Activated naive CD4-positive, alpha-beta T cell treated with anti-CD3 and anti-CD28 coated beads, Interleukin-2, amount 50 U/mL, for 72 hours (primary cell): ENCODE results near the gene MRGPRD. TPM values are rescaled to one million over a fixed set of nuclear protein-coding genes. Genes with fewer than 3 reads are reported as not detected.
A peak's percentile ranks its signal among the peaks of the same experiment; 100 is the strongest.
"Not testable (repeated sequence)": the region's sequence is repeated elsewhere in the genome, so short reads cannot be mapped to it uniquely, and the experiment has no call there.

Experiments used
- ATAC-seq, 2 donors: fragments of 150-1000 bp; cut with Tn5 transposase; 2 replicates each; pipeline ENCODE4 v1.10.0; 2021; ENCODE audit warnings: mild to moderate bottlenecking in 2 of 2, moderate library complexity in 2 of 2
- DNase-seq, 2 donors: peaks; one replicate each; pipeline ENCODE4 v3.0.0; 2021 to 2022; ENCODE audit warnings: low spot score in 2 of 2
- H3K27ac Mint-ChIP-seq, 2 donors: one replicate each; pipeline ENCODE4 v1.8.0; 2022; ENCODE audit warnings: mild to moderate bottlenecking in 2 of 2, mixed read lengths in 2 of 2
- H3K36me3 Mint-ChIP-seq, 2 donors: one replicate each; pipeline ENCODE4 v1.8.0; 2022; ENCODE audit warnings: mixed read lengths in 2 of 2
- H3K9me3 Mint-ChIP-seq, 2 donors: one replicate each; pipeline ENCODE4 v1.8.0; 2022; ENCODE audit warnings: mixed read lengths in 2 of 2
- total RNA-seq, 2 donors: library from RNA; stranded (reverse); gene quantifications; one replicate each; pipeline ENCODE4 v1.2.3, GENCODE V29; 2022

MRGPRD gene
- total RNA-seq, 2 donors from 2014 or later = not detected

DNA sequence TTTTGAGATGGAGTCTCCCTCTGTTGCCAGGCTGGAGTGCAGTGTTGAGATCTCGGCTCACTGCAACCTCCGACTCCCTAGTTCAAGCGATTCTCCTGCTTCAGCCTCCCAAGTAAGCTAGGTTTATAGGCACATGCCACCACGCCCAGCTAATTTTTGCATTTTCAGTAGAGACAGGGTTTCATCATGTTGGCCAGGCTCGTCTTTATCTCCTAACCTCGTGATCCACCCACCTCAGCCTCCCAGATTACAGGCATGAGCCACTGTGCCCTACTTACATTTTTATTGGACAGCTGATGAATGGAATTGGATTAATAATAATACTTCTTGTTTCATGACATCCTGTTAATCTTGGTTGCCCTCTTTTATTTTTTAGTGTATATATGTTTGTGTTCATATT lies 3.0 kb upstream of the MRGPRD start:
- no peak for ATAC-seq
- DNase-seq = no peak
- Mint-ChIP-seq H3K27ac (no peak overlapping the region), H3K36me3 (peaks cover 0 to 14% of the 10 kb centered on the region in 2 donors), H3K9me3 (peaks cover 4 to 6% of the 10 kb centered on the region in 2 donors)

DNA sequence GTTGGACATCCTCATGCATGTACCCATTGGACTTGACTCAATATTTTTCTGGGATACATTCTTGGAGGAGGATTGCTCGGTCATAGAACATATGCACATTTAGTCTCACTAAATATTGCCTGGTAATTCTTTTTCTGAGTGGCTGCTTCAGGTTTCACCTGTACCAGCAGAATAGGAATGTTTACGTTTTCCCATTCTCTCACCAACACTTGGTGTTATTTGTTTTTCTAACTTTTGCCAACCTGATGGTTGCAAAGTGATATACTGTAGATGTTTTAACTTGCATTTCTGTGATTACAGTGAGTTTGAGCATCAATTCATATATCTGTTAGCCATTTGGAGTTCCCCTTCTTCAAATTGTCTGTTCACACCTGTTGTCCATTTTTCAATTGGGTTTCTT lies 1.3 kb upstream of the MRGPRD start:
- no peak for ATAC-seq
- Mint-ChIP-seq H3K9me3 (peaks cover 4 to 6% of the 10 kb centered on the region in 2 donors), H3K36me3 (peaks cover 0 to 9% of the 10 kb centered on the region in 2 donors), H3K27ac (no peak overlapping the region)
- DNase-seq = no peak

DNA sequence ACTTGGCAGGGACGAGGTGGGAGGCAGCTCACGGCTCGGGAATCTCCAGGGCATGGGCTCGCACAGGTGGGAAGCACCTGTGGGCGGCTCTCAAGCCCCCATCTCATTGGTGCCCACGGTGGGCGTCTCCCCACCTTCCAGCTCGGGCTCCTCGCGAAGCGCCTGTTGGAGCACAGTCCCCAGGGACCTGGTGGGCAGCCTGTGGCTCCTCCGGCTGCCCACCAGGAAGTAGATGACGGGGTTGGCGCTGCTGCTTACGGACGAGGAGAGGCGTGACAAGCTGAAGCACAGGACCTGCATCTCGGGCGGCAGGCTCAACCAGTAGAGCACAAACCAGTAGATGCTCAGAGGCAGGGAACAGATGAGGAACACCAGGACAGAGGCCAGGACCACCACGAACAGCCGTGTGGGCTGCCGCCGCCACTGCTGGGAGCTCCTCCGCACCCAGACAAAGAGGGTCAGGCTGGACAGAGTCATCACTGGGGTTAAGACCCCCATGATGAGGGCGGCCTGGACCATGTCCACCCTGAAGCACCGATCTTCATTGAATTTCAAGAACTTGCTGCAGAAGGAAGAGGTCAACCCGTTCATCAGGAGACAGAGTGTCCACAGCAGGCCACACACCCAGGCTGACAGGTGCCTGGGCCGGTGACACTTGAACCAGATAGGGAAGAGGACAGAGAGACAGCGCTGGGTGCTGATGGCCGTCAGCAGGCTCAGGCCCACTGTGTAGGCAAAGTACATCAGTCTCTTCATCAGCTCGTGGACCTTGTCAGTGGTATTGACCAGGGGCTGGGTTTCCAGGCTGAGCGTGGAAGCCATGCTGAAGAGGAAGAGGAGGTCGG lies 633 bp downstream of the MRGPRD start:
- ATAC-seq (no peak), DNase-seq (peak in 1 of 2 donors; percentile 40)

GRCh38 chr11:68978931-68979594 lies 1.7 kb downstream of the MRGPRD start:
- DNase-seq (peak in 1 of 2 donors; percentile 50), ATAC-seq (no peak)
- H3K9me3 Mint-ChIP-seq = peaks cover 0 to 4% of the 10 kb centered on the region in 2 donors
- H3K27ac Mint-ChIP-seq = peak overlapping the region in 1 of 2 donors; percentile 46
- H3K36me3 Mint-ChIP-seq = no peaks in the 10 kb centered on the region

More for the DNA sequence above, 633 bp downstream of the MRGPRD start:
- no peaks in the 10 kb centered on the region for H3K9me3 Mint-ChIP-seq
- peak overlapping the region in 1 of 2 donors; percentile 50 for H3K27ac Mint-ChIP-seq
- no peaks in the 10 kb centered on the region for H3K36me3 Mint-ChIP-seq

DNA sequence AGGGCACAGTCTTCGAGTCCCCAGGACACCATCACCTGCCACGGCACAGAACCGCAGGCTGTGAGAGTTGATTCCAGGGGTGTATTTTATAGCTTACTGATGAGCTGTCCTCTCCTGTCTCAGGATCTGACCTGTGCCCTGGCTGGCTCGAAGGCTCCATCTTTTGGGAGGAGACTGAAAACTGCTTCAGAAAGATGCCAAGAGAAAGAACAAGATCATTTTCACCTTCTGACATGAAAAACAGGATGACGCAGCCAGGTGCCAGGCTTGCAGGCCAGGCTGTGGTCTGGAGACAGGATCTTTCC lies 2.2 kb downstream of the MRGPRD start:
- Mint-ChIP-seq H3K36me3 (no peaks in the 10 kb centered on the region), H3K9me3 (peaks cover 0 to 4% of the 10 kb centered on the region in 2 donors), H3K27ac (no peak overlapping the region)
- ATAC-seq (no peak), DNase-seq (peak in 1 of 2 donors; percentile 16)

- Mint-ChIP-seq H3K27ac (peak overlapping the region in 1 of 2 donors; percentile 29), H3K36me3 (no peaks in the 10 kb centered on the region), H3K9me3 (peaks cover 0 to 4% of the 10 kb centered on the region in 2 donors)
- DNase-seq (no peak), ATAC-seq (no peak)
Measured at GRCh38 chr11:68977781-68978625, 2.8 kb downstream of the MRGPRD start.

DNA sequence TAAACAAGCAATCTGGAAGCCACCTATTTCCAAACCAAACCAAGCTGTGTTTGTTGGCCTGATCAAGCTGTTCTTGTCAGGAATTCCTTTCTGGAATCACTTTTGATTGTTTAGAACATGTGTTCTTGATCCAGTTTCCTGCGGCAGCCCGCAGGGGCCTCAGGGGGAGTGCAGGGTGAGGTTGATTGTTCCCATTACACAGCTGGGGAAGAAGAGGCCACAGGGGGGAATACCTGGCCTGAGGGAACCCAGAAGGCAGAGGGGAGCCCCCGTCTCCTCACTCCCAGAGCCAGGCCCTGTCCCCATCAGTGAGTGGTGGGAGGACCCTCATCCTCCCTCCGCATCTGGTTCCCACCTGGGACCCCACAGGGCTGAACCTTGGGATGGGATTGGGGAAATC lies 4.2 kb downstream of the MRGPRD start:
- Mint-ChIP-seq H3K27ac (no peak overlapping the region), H3K9me3 (peaks cover 0 to 4% of the 10 kb centered on the region in 2 donors), H3K36me3 (no peaks in the 10 kb centered on the region)
- ATAC-seq (no peak), DNase-seq (peak in 1 of 2 donors; percentile 33)

DNA sequence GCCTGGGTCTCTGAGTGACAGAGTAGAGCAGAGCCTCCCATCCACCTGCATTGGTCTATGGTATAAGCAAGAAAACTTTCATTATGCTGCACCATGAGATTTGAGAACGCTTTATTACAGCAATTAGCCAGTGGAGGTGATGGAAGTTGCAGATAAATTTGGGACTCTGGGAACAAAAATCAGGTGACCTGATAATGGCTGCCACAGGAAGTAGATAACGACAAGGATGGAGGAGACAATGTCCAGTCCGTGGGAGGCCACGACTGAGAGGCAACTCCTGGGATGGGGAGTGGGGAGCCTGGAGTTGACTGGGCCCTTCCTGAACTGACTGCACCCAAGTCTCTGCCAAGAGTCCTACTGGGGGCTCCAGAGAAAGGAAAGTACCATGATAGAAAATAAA lies 4.7 kb downstream of the MRGPRD start:
- ATAC-seq = no peak
- Mint-ChIP-seq H3K27ac (no peak overlapping the region), H3K36me3 (no peaks in the 10 kb centered on the region), H3K9me3 (peaks cover 0 to 4% of the 10 kb centered on the region in 2 donors)
- DNase-seq = no peak

DNA sequence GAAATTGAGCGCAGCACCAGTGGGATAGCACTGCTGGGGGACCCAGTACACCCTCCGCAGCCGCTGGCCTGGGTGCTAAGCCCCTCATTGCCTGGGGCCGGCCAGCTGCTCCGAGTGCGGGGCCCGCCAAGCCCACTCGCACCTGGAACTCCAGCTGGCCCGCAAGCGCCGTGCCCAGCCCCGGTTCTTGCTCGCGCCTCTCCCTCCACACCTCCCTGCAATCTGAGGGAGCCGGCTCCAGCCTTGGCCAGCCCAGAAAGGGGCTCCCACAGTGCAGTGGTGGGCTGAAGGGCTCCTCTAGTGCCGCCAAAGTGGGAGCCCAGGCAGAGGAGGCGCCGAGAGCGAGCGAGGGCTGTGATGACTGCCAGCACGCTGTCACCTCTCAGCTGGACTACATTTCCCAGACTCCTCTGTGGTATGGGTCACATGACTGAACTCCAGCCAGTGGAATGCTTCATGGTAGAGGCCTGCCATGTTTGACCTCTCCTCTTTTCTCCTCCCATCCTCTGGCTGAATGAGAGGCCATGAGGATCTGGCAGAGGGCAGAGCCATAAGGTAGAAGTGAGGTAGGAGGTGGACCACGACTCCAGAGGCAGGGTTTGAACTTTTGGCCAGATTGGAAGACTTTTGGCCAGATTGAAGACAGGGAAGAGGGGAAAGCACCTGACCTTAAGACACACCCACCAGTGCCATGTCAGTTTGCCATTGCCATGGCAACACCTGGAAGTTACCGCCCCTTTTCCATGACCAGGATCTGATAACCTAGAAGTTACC lies 6.2 kb downstream of the MRGPRD start:
- DNase-seq = peak in 1 of 2 donors; percentile 49
- ATAC-seq = peak; percentile 74 to 96
- peak overlapping the region in 1 of 2 donors; percentile 87 for H3K27ac Mint-ChIP-seq
- no peaks in the 10 kb centered on the region for H3K36me3 Mint-ChIP-seq
- H3K9me3 Mint-ChIP-seq = peaks cover 0 to 4% of the 10 kb centered on the region in 2 donors

GRCh38 chr11:68973706-68974105 lies 7.1 kb downstream of the MRGPRD start:
- ATAC-seq, H3K9me3 Mint-ChIP-seq, H3K36me3 Mint-ChIP-seq, DNase-seq, H3K27ac Mint-ChIP-seq: not testable (repeated sequence)

DNA sequence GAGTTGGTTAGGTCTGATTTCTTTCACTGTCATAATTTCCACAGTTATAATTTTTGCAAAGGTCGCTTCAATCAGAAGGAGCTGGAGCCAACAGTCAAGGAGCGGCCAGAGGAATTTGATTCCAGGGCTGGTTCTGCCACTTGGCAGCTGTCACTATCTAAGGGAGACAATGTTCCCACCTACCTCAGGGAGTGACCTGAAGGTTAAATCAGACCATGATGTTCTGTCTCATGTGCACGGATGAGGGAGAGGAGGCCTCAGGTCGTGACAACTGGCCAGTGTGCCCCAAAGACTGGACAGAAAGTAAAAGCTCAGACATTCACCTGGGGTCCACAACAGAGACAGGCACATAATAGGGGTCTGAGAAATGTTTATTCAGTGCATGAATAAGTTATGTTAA lies 7.6 kb downstream of the MRGPRD start:
- ATAC-seq = no peak
- Mint-ChIP-seq H3K36me3 (no peaks in the 10 kb centered on the region), H3K27ac (no peak overlapping the region), H3K9me3 (peaks cover 0 to 4% of the 10 kb centered on the region in 2 donors)
- peak in 1 of 2 donors; percentile 1 for DNase-seq

- ATAC-seq (no peak), DNase-seq (peak in 1 of 2 donors; percentile 21)
- Mint-ChIP-seq H3K36me3 (no peaks in the 10 kb centered on the region), H3K9me3 (peaks cover 0 to 4% of the 10 kb centered on the region in 2 donors), H3K27ac (no peak overlapping the region)
Measured at GRCh38 chr11:68970921-68971636, 9.7 kb downstream of the MRGPRD start.

GRCh38 chr11:68969386-68969785 lies 11.4 kb downstream of the MRGPRD start:
- Mint-ChIP-seq H3K27ac (no peak overlapping the region), H3K9me3 (no peaks in the 10 kb centered on the region), H3K36me3 (no peaks in the 10 kb centered on the region)
- DNase-seq (peak in 1 of 2 donors; percentile 34), ATAC-seq (no peak)

- Mint-ChIP-seq H3K27ac (no peak overlapping the region), H3K36me3 (no peaks in the 10 kb centered on the region), H3K9me3 (no peaks in the 10 kb centered on the region)
- DNase-seq (peak in 1 of 2 donors; percentile 21), ATAC-seq (no peak)
Measured at GRCh38 chr11:68968306-68969250, 12.2 kb downstream of the MRGPRD start.
